CD4-positive, alpha-beta T cell treated with Interleukin-4 for 4 hours (primary cell): ENCODE results near the gene PADI2.
"Not testable (repeated sequence)": the region's sequence is repeated elsewhere in the genome, so short reads cannot be mapped to it uniquely, and the experiment has no call there.

Source experiments
- DNase-seq: peaks from one replicate; pipeline ENCODE4 v3.0.0-alpha.2; 2020

Gene PADI2

GRCh38 chr1:17080880-17081279, 38.4 kb downstream of the PADI2 start:
- DNase-seq = no peak

GRCh38 chr1:17080085-17080759, 39.0 kb downstream of the PADI2 start:
- DNase-seq = no peak

GRCh38 chr1:17078991-17079868, 40.0 kb downstream of the PADI2 start:
- DNase-seq = no peak

GRCh38 chr1:17075470-17076255, 43.6 kb downstream of the PADI2 start:
- peak; percentile 13 for DNase-seq

- DNase-seq = no peak
These were observed 47.5 kb downstream of the PADI2 start for GRCh38 chr1:17071794-17072193.

GRCh38 chr1:17070163-17070525, 49.1 kb downstream of the PADI2 start:
- no peak for DNase-seq

- DNase-seq = no peak
These were observed 49.6 kb downstream of the PADI2 start for GRCh38 chr1:17069452-17070162.

GRCh38 chr1:17068789-17069188, 50.5 kb downstream of the PADI2 start:
- no peak for DNase-seq

- no peak for DNase-seq
These were observed 51.6 kb downstream of the PADI2 start for GRCh38 chr1:17067465-17068240.

GRCh38 chr1:17067069-17067426, 52.2 kb downstream of the PADI2 start:
- no peak for DNase-seq

- no peak for DNase-seq
These were observed 52.7 kb downstream of the PADI2 start for GRCh38 chr1:17066361-17067068.

- no peak for DNase-seq
These were observed 53.6 kb downstream of the PADI2 start for GRCh38 chr1:17065666-17066065.

- DNase-seq = not testable (repeated sequence)
These were observed 56.5 kb downstream of the PADI2 start for GRCh38 chr1:17062751-17063150.

GRCh38 chr1:17061892-17062291, 57.4 kb downstream of the PADI2 start:
- no peak for DNase-seq

- no peak for DNase-seq
These were observed 57.8 kb downstream of the PADI2 start for GRCh38 chr1:17061486-17061885.

GRCh38 chr1:17060306-17060749, 58.9 kb downstream of the PADI2 start:
- DNase-seq = no peak

- peak; percentile 31 for DNase-seq
These were observed 59.6 kb downstream of the PADI2 start for GRCh38 chr1:17059391-17060305.

- DNase-seq = no peak
These were observed 62.7 kb downstream of the PADI2 start for GRCh38 chr1:17056551-17056950.

- no peak for DNase-seq
These were observed 63.5 kb downstream of the PADI2 start for GRCh38 chr1:17055801-17056200.
